ENCODE results near the gene RPTOR. TPM values are rescaled to one million over a fixed set of nuclear protein-coding genes. Genes with fewer than 3 reads are reported as not detected.
"Not testable (repeated sequence)": the region's sequence is repeated elsewhere in the genome, so short reads cannot be mapped to it uniquely, and the experiment has no call there.

RPTOR gene
- total RNA-seq, 2 donors from 2014 or later: 62.0 to 228 TPM

DNA sequence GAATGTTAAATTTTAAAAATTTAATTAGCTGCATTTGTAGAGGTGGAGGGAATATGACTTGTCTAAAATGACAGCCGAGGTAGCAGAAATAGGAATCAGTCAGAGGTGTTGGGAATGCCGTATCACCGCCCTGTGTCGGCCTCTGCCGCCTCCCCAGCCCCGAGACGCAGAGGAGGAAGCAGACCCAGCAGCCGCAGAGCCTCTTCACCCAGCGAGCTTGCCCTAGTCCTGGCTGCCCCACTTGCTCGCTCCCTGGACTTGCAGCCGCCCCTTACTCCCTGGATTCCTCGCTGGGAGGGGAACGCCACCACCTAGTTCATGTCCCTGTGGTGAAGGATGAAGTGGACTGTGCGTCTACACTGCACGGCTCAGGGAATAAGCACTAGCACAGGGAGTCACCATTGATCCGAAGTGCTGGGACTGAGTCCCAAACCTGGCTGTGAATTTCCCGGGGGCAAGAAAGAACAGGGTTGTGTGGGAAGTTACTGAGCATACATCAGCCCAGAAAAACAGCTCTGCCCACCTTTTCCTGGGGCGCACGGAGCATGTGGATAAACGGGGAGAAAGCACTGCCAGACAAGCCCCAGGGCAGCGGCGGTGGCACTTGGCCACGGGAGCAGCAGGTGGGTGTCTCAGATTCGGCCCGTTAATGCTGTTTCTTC, 76.8 kb downstream of the RPTOR start:
- ATAC-seq (replicated peaks): no peak
- peaks cover 15% of the 10 kb centered on the region for H3K4me1 Mint-ChIP-seq
- H3K36me3 Mint-ChIP-seq (ENCODE audit: low read depth): peaks cover 20% of the 10 kb centered on the region
- no peaks in the 10 kb centered on the region for H3K27me3 Mint-ChIP-seq
- peak overlapping the region; percentile 70 for H3K27ac Mint-ChIP-seq
- peak overlapping the region; percentile 41 for H3K4me3 Mint-ChIP-seq
- H3K9me3 Mint-ChIP-seq: no peaks in the 10 kb centered on the region

DNA sequence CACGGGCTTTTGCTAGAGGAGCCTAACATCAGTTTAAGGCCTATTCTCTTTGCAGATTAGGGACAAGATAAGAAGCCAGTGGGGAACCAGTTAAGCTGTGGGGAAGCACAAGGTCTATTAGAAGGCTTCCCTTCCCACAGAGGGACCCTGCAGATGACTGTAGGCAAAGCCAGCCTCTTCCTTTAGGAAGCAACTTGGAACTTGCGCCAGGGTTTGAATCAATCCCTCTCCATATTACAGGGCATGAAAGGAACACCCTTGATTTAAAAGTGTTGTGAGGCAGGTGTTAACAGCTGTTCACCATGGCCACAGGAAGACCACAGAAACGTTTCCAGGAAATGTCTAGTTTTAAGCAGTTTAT, 77.3 kb downstream of the RPTOR start:
- Mint-ChIP-seq H3K4me3 (peak overlapping the region; percentile 41), H3K27me3 (no peaks in the 10 kb centered on the region), H3K4me1 (peaks cover 15% of the 10 kb centered on the region), H3K36me3 (ENCODE audit: low read depth) (peaks cover 25% of the 10 kb centered on the region), H3K9me3 (no peaks in the 10 kb centered on the region), H3K27ac (peak overlapping the region; percentile 70)
- peak; percentile 37 for ATAC-seq (replicated peaks)

DNA sequence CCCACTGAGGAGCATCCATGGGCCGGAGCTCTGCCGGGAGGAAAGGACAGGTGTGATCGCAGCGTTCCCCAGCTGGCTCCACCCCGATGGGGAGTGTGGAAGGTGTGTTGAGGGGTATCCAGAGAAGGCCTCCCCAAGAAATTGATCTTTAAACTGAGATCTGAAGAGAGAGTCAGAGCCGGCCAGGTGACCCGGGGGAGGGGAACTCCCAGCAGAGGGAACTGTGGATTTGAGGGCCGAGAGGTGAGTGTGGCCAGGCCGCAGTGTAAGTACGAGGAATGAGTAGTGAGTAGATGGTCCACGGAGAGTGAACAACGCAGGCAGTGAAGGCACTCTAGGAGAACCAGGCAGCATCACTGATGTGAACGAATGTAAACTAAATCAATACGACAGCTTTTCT, 80.2 kb downstream of the RPTOR start:
- no peak for ATAC-seq (replicated peaks)
- Mint-ChIP-seq H3K9me3 (no peaks in the 10 kb centered on the region), H3K4me1 (peaks cover 10% of the 10 kb centered on the region), H3K36me3 (ENCODE audit: low read depth) (peaks cover 33% of the 10 kb centered on the region), H3K27me3 (no peaks in the 10 kb centered on the region), H3K27ac (no peak overlapping the region), H3K4me3 (no peak overlapping the region)

DNA sequence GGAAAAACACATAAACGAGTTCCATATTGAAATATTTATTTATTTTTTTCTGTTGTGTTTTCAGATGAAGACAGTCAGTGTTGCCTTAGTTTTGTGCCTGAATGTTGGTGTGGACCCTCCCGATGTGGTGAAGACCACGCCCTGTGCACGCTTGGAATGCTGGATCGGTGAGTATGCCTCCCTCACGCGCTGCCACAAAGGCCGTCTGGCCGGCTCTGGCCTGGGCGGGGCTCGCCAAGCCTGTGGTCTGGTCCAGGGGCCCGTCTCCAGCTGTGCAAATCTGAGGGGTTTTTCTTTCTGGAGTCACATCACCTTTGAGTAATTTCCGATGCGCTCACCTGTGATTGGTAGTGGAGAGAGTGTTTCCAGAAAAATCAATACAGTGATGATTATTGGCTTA, 81.0 kb downstream of the RPTOR start:
- Mint-ChIP-seq H3K4me1 (peaks cover 10% of the 10 kb centered on the region), H3K36me3 (ENCODE audit: low read depth) (peaks cover 33% of the 10 kb centered on the region), H3K4me3 (no peak overlapping the region), H3K27ac (no peak overlapping the region), H3K9me3 (no peaks in the 10 kb centered on the region), H3K27me3 (no peaks in the 10 kb centered on the region)
- ATAC-seq (replicated peaks): no peak

DNA sequence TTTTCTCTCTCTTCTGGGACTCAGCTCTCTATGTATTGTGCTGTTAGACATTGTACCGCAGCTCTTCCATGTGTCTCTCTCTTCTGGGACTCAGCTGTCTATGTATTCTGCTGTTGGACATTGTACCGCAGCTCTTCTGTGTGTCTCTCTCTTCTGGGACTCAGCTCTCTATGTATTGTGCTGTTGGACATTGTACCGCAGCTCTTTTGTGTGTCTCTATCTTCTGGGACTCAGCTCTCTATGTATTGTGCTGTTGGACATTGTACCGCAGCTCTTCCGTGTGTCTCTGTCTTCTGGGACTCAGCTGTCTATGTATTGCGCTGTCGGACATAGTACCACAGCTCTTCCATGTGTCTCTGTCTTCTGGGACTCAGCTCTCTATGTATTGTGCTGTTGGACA, 84.2 kb downstream of the RPTOR start:
- not testable (repeated sequence) for H3K27me3 Mint-ChIP-seq; H3K4me3 Mint-ChIP-seq; ATAC-seq (replicated peaks); H3K9me3 Mint-ChIP-seq; H3K27ac Mint-ChIP-seq; H3K4me1 Mint-ChIP-seq
- H3K36me3 Mint-ChIP-seq (ENCODE audit: low read depth): peaks cover 33% of the 10 kb centered on the region

DNA sequence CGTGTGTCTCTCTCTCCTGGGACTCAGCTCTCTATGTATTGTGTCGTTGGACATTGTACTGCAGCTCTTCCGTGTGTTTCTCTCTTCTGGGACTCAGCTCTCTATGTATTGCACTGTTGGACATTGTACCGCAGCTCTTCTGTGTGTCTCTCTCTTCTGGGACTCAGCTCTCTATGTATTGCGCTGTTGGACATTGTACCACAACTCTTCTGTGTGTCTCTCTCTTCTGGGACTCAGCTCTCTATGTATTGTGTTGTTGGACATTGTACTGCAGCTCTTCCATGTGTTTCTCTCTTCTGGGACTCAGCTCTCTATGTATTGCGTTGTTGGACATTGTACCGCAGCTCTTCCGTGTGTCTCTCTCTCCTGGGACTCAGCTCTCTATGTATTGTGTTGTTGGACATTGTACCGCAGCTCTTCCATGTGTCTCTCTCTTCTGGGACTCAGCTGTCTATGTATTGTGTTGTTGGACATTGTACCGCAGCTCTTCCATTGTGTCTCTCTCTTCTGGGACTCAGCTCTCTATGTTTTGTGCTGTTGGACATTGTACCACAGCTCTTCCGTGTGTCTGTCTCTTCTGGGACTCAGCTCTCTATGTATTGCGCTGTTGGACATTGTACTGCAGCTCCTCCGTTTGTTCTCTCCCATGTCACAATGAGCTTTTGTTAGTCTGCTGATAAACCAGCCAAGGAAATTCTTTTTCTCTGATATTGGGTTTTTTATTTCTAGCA, 84.8 kb downstream of the RPTOR start:
- Mint-ChIP-seq H3K27me3 (no peaks in the 10 kb centered on the region), H3K4me1 (peaks cover 8% of the 10 kb centered on the region), H3K27ac (no peak overlapping the region), H3K9me3 (no peaks in the 10 kb centered on the region), H3K4me3 (no peak overlapping the region), H3K36me3 (ENCODE audit: low read depth) (peaks cover 32% of the 10 kb centered on the region)
- no peak for ATAC-seq (replicated peaks)

DNA sequence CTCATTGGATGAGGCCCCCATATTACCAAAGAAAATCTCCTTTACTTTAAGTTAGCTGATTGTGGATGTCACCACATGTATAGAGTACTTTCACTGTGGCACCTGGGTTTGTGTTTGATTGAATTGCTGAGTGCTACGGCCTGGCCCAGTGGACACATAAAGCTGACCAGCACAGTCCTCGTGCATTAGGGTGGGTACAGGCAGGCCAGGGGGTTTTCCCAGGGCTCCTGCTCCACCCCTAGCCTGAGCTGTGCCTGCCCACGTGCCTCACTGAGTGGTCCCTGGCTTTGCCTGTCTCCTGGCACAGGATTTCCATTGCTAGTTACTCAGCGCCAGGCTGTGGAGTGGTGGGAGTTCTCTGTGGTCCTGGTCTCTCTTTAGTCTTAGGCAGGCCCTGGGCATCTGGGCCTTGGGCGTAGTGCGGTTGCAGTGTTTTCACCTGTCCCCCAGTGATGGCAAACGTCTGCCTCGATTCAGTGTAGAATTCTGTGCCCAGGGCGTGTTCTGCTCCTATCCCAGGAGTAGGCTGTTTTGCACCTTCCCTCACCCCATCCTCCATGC, 86.0 kb downstream of the RPTOR start:
- Mint-ChIP-seq H3K9me3 (no peaks in the 10 kb centered on the region), H3K27ac (no peak overlapping the region)
- no peak for ATAC-seq (replicated peaks)

DNA sequence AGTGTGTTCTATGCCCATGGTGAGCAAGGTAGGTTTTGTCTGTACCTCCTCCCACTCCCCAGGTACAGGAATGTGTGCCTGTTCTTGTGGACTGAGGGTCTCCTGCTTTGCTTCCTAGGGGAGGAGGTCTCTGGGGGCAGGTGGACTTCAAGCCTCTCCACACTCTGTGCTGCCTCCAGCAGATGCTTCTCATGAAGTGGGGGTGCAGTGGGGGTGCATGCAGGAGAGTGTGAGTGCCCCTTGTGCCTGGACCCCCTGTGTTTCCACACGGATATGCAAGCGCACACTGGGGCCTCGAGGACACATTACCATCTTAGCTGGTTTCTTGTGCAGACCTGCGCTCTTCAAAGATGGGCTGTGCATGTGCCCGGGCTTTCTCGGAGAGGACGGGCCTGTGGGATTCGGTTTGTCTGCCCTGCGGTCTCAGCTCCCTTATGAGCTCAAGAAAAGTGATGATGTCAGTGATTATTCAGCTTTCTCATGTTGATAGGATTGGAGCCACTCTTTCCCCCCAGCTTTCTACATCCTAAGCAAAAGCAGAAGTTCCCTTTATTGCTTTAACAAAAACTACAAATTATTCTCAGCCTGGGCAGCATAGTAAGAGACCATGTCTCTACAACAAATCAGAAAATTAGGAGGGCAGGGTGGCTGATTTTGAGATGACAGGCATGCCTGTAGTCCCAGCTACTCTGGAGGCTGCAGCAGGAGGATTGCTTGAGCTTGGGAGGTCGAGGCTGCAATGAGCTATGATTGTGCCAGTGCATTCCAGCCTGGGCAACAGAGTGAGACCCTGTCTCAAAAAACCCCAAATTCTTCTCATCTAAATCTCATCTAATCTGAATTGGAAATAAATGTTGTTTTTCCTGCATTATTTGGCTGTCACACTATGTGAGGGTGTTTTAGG, 86.8 kb downstream of the RPTOR start:
- no peaks in the 10 kb centered on the region for H3K9me3 Mint-ChIP-seq
- H3K27ac Mint-ChIP-seq: peak overlapping the region; percentile 42
- peaks cover 18% of the 10 kb centered on the region for H3K4me1 Mint-ChIP-seq
- no peak overlapping the region for H3K4me3 Mint-ChIP-seq
- H3K36me3 Mint-ChIP-seq (ENCODE audit: low read depth): peaks cover 14% of the 10 kb centered on the region
- no peaks in the 10 kb centered on the region for H3K27me3 Mint-ChIP-seq
- no peak for ATAC-seq (replicated peaks)

More for the DNA sequence above, 86.0 kb downstream of the RPTOR start:
- H3K27me3 Mint-ChIP-seq: no peaks in the 10 kb centered on the region
- H3K4me1 Mint-ChIP-seq: peaks cover 17% of the 10 kb centered on the region
- H3K36me3 Mint-ChIP-seq (ENCODE audit: low read depth): peaks cover 21% of the 10 kb centered on the region
- H3K4me3 Mint-ChIP-seq: no peak overlapping the region

DNA sequence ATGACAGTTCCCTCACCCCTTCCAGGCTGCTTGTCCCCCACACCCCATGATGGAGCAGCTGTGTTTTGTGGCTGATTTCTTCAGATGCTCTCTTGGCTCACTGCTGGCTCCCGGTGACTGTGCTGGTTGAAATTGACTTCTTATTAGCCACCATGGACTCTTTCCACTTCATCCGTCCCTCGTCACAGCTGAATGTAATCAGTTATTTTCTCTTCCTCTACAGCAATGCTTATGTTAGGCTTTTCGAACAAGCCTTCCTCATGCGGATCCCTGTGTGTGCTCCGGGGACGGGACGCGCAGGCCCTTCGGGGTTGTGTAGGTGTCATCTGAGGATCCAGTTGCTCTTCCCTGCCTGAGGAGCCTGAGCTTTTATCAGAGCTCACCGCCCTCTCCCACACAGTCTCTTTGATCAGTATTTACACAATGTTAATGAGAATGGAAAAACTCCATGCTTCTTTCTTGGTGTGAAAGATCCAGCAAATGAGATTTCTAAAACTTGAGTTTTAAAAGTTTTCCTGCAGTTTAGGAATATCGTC, 87.5 kb downstream of the RPTOR start:
- Mint-ChIP-seq H3K36me3 (ENCODE audit: low read depth) (peaks cover 7% of the 10 kb centered on the region), H3K9me3 (no peaks in the 10 kb centered on the region), H3K4me3 (no peak overlapping the region), H3K4me1 (peaks cover 18% of the 10 kb centered on the region), H3K27me3 (no peaks in the 10 kb centered on the region), H3K27ac (peak overlapping the region; percentile 42)
- ATAC-seq (replicated peaks): no peak

DNA sequence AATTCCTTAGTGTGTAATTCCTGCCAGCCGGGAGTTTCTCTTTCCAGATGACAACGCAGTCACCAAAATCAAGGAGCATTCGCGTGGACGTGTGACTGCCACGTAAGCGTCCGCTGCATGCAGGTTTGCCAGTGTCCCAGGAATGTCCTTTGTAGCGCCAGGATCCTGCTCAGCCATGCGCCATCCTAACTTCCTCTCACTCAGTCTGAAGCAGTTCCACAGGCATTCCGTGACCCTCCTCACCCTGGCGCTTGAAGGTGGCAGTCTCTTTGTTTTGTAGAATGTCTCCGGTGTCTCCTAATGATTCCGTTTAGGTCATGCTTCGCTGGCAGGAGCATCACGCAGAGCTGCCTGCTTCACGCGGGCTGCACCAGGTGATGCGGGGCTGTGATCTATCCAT, 88.6 kb downstream of the RPTOR start:
- H3K36me3 Mint-ChIP-seq (ENCODE audit: low read depth): no peaks in the 10 kb centered on the region
- no peak for ATAC-seq (replicated peaks)
- H3K9me3 Mint-ChIP-seq: no peaks in the 10 kb centered on the region
- peaks cover 25% of the 10 kb centered on the region for H3K4me1 Mint-ChIP-seq
- no peak overlapping the region for H3K4me3 Mint-ChIP-seq
- H3K27ac Mint-ChIP-seq: peak overlapping the region; percentile 62
- no peaks in the 10 kb centered on the region for H3K27me3 Mint-ChIP-seq

DNA sequence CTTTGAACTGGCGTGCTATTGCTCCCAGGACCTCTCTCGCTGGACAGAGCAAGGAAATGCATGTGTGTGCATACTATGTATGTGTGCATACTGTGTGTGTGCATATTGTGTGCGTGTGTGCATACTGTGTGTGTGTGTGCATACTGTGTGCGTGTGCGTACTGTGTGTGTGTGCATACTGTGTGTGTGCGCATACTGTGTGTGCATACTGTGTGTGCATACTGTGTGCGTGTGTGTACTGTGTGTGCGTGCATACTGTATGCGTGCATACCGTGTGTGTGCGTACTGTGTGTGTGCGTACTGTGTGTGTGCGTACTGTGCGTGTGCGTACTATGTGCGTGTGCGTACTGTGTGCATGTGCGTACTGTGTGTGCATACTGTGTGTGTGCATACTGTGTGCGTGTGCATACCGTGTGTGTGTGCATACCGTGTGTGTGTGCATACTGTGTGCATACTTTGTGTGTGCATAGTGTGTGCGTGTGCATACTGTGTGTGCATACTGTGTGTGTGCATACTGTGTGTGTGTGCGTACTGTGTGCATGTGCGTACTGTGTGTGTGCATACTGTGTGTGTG, 89.4 kb downstream of the RPTOR start:
- Mint-ChIP-seq H3K27ac (peak overlapping the region; percentile 62), H3K4me1 (peaks cover 25% of the 10 kb centered on the region), H3K27me3 (no peaks in the 10 kb centered on the region), H3K36me3 (ENCODE audit: low read depth) (no peaks in the 10 kb centered on the region), H3K9me3 (no peaks in the 10 kb centered on the region), H3K4me3 (no peak overlapping the region)
- ATAC-seq (replicated peaks): no peak

DNA sequence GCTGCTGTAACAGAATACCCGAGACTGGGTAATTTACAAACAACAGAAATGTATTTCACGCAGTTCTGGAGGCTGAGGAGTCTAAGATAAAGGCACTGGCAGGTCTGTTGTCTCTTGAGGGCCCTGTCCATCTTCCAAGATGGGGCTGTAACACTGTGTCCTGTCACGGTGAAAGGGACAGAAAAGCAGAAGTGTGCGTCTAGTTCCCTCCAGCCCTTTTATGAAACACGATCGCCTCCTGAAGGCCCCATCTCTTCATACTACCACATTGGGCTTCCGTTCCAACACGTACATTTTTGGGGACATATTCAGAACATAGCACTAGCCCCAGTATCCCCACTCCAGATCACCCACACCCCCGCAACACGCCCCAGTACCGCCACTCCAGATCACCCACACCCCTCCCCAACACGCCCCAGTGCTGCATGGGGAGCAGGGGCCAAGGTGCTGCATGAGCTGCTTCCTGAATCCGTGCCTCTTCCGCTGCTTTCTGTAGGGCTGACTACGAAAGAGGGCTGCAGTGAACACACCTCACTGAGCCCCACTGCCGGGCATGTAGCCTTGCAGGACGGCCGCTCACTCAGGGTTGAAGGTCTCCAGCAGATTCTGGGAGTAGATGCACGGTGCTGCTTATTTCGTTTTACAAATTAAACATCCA, 91.9 kb downstream of the RPTOR start:
- no peaks in the 10 kb centered on the region for H3K9me3 Mint-ChIP-seq
- ATAC-seq (replicated peaks): peak; percentile 47
- peak overlapping the region; percentile 80 for H3K27ac Mint-ChIP-seq
- H3K36me3 Mint-ChIP-seq (ENCODE audit: low read depth): no peaks in the 10 kb centered on the region
- H3K4me3 Mint-ChIP-seq: peak overlapping the region; percentile 10
- peaks cover 35% of the 10 kb centered on the region for H3K4me1 Mint-ChIP-seq
- H3K27me3 Mint-ChIP-seq: no peaks in the 10 kb centered on the region

DNA sequence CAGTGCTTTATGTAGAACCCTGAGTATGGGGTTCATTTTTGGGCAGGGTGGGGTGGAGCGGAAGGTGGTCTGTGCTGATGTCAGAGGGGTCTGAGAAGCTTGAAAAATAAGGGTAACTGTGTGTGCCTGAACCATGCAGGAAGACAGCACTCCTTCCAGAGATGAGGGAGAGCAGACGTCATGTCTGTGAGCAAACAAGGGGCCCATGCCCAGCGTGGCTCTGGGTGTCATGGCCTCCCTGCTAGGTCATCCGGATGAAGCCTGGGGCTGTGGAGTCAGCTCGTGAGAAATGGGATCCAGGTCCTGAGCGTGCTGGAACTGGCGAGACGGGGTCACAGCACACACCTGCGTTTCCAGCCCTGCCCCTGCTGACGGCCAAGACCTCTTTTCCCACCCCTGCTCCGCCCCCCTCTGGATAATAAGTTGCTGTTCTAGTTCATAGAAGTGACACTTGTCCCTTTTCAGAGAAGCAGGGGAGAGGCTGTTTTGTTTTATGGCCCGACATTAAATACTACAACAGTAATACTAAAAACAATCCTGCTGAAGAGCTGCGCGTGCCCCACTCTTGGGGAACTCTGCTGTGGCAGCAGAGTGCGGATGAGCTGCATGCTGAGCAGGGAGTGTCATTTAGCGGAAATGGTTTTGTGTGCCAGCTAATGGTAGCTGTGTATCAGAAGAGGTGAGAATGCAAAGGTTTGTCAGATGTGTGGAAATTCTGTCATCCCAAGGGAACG, 92.6 kb downstream of the RPTOR start:
- Mint-ChIP-seq H3K4me3 (peak overlapping the region; percentile 10), H3K36me3 (ENCODE audit: low read depth) (no peaks in the 10 kb centered on the region), H3K4me1 (peaks cover 35% of the 10 kb centered on the region), H3K27me3 (no peaks in the 10 kb centered on the region), H3K9me3 (no peaks in the 10 kb centered on the region), H3K27ac (peak overlapping the region; percentile 80)
- peak; percentile 34 for ATAC-seq (replicated peaks)

Measured in activated T-helper 17 cell treated with anti-CD3 and anti-CD28 coated beads, Interleukin-2, amount 50 U/mL, for 72 hours (primary cell).